DMS79 (cell line): ENCODE results near the gene S100A16.
"Not testable (repeated sequence)": the region's sequence is repeated elsewhere in the genome, so short reads cannot be mapped to it uniquely, and the experiment has no call there.

Source experiments
- DNase-seq: peaks from one replicate; lab custom pipeline; 2025; lab: John Stamatoyannopoulos, UW

Gene S100A16

DNA sequence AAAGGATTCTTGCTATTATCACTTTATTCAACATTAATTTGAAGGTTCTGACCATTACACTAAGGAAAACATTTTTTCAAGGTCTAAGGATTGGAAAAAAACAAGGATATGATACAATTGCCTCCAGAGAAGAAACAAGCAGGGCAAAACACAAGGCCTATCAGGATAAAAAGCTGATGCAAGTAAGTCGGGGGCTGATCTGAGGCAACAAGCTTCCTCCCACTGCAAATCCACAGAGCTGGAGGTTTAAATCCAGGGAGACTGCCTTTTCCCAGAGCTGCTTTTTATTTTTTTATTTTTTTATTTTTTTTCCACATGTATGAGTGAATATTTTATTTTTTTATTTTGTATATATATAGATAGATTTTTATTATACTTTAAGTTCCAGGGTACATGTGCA is 27.9 kb downstream of the S100A16 start:
- no peak for DNase-seq

DNA sequence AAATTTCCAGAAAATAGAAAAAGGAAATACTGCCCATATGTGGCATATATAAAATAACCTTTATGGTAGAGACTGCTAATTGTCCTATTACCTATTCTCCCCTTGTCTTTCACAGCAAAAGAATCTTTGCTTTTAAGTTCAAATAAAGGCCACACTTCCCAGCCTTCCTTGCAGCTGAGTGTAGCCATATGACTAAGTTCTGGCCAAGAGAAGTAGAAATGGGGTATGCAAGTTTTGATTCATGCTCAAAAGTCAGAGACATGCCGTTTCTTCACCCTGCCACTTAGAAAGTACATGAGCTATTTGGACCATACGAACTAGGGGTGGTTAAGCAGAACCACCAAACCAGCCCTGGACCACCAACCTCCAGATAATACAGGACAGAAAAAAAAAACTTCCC is 29.0 kb downstream of the S100A16 start:
- DNase-seq: no peak

GRCh38 chr1:153583514-153583913 is 29.4 kb downstream of the S100A16 start:
- DNase-seq: not testable (repeated sequence)

DNA sequence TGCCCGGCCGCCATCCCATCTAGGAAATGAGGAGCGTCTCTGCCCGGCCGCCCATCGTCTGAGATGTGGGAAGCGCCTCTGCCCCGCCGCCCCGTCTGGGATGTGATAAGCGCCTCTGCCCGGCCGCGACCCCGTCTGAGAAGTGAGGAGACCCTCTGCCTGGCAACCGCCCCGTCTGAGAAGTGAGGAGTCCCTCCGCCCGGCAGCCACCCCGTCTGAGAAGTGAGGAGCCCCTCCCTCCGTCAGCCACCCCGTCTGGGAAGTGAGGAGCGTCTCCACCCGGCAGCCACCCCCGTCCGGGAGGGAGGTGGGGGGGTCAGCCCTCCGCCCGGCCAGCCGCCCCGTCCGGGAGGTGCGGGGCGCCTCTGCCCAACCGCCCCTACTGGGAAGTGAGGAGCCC is 30.1 kb downstream of the S100A16 start:
- DNase-seq: not testable (repeated sequence)

- DNase-seq: no peak
Measured at GRCh38 chr1:153578936-153579335, 34.0 kb downstream of the S100A16 start.

GRCh38 chr1:153578490-153578889 is 34.4 kb downstream of the S100A16 start:
- no peak for DNase-seq

DNA sequence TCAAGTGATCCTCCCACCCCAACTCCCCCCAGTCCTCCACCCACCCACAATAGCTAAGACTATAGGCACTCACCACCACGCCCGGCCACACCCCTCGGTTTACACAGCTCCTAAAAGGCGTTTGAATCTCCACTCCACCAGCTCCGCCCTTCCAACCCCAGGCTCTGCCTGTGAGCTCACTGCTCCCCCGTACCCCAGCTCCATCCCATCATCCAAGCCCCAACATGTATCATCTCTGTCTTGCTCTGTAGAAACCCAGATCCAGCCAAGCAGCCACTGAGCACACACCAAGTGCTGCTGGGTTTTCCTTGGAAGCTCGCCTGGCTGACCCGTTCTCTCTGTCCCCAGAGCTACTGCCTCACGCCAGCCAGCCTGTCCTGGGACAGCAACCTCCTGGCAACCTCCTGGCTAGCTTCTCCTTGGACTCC is 35.3 kb downstream of the S100A16 start:
- no peak for DNase-seq

GRCh38 chr1:153577138-153577537 is 35.8 kb downstream of the S100A16 start:
- DNase-seq: no peak

- not testable (repeated sequence) for DNase-seq
Measured at GRCh38 chr1:153575497-153575896, 37.4 kb downstream of the S100A16 start.

DNA sequence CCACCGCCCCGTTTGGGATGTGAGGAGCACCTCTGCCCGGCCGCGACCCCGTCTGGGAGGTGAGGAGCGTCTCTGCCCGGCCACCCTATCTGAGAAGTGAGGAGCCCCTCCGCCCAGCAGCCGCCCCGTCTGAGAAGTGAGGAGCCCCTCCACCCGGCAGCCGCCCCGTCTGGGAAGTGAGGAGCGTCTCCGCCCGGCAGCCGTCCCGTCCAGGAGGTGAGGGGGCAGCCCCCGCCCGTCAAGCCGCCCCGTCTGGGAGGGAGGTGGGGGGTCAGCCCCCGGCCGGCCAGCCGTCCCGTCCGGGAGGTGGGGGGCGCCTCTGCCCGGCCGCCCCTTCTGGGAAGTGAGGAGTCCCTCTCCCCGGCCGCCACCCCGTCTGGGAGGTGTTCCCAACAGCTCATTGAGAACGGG is 37.9 kb downstream of the S100A16 start:
- not testable (repeated sequence) for DNase-seq

GRCh38 chr1:153573351-153573750 is 39.6 kb downstream of the S100A16 start:
- no peak for DNase-seq

GRCh38 chr1:153572569-153573015 is 40.3 kb downstream of the S100A16 start:
- DNase-seq: no peak

GRCh38 chr1:153571706-153572105 is 41.2 kb downstream of the S100A16 start:
- no peak for DNase-seq

- DNase-seq: no peak
Measured at GRCh38 chr1:153570874-153571273, 42.1 kb downstream of the S100A16 start.

GRCh38 chr1:153569465-153569864 is 43.5 kb downstream of the S100A16 start:
- no peak for DNase-seq

GRCh38 chr1:153568367-153569099 is 44.4 kb downstream of the S100A16 start:
- DNase-seq: peak; percentile 91

DNA sequence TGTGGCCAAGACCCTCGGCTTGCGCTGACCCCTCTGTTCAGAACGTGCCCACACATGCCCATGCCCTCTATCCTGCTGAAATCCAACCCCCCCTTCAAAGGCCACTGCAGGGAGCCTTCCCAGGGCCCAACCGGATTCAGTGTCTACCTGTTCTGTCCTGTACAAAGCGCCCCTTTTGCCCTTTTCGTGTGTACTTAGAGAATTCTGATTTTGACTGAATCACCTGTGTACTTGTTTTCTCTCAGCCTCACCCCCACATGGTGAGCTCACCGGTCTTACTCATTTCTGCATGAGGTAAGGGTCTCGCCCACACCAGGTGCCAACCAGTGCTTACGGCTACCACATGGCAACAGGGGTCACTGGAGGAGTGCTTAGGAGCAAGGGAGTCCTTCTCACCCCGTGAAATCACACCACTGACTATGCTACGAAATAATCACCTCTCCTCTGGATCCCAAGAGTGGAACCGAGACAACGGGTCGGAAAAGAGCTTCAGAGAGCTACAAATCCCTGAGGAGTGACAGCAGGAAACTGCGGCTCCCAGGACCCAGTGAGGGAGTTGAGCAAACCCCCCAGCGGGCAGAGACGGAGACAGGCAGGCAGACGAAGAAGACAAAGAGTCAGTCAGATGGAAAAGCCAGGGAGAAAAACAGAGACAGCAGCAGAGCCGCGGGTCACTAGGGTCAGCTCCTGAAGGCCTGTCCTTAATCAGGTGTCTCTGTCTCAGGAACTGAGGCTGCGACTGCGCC is 45.1 kb downstream of the S100A16 start:
- no peak for DNase-seq

DNA sequence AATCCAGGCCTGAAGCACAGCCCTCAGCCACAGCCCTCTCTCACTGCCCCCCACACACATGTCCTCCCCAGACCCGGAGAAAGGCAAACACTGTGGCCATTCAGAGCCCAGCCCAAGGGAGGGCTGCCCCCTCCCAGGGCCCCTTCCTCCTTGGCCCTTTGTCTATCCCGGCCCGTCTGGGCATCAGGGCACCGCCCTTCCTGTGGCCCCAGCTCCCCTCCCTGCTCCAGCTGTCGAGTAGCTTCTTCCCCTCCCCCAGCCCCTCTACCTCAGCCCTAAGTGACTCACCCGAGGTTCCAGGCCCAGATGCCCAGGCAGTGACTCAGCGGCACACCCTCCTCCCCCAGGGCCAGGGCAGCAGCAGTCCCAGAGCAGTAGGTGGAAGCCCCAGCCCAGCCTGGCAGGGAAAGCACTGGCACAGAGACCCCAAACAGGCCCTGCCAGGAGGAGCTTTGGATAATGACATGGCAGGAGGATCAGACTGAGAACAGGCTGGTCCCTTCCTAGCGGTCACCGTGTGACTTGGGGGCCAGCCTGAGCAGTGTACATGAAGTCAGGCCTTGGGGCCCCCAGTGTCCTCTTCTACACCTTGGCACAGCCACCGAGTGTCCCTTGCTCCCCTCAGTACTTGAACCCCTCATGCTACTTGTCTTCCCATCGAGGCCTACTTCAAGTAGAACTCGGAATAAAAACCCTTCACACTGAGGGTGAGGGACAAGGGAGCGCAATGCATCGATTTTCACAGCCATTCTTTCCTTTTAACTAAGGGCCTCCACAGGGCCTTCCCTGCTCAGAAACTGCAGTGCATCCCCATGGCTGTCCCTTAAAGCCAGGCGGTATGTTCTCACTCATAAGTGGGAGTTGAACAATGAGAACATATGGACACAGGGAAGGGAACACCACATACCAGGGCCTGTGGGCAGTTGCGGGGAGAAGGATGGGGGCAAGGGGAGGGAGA is 46.2 kb downstream of the S100A16 start:
- peak; percentile 84 for DNase-seq

DNA sequence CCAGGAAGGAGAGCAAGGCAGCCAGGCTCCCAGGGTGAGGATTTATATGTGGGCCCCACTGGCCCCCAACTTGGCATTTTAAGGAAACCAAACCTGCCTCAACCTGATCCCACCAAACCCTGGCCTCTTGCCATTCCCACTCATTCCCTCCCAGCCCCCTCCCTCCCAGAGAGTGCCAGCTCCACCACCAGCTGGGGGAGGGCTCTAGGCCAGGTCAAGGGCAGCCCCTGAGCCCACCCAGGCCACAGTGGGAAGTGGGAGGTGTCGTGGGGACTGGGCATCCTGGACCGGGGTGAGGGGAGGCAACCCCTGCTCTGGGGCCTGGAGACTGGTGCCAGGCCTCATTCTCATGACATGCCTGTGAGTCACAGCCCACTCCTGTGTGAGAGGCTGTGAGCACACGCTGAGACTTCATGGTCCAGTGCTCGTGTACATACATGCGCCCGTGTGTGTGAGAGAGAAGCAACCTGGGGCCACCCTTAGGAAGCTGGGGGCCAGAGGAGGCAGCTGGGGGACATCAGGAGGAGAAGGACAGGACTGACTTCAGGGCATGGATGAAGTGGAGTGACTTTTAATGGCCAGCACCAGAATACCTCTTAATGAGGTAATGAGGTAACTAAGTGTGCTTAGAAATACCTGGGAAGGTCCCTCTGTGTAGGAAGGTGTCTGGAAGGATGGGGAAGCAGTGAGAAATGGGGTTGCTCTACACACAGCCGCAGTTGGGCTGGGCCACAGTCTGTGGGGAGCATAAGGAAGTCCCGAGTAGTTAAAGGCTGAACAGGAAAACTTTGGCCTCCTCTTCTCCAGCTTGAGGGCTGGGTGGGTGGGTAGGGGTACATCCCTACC is 47.2 kb downstream of the S100A16 start, which contains the start of gene S100A2:
Gene S100A2 (minus strand): TSS at position 316 of the 846 bp plus-strand sequence. CDS start 1,967 bp downstream, outside the sequence.
- DNase-seq: peak; percentile 89

DNA sequence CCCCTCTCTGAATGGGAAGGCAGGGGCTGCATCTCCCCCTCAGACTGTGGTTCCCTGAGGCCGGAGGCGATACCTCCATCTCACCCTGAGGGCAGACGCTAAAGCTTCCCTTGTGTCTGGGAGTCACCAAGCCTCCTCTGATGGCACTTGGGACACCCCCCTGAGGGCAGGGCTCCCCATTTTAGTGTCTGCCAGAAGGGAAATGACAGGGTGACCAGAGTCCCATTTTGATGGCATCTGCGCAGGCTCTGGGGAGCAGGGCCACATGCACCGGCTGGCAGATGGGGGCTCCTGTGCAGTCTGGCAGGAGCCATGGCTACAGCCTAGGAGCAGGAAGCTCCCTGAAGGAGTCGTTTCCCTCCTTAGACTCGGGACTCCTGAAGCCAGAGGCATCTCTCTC is 48.9 kb downstream of the S100A16 start:
- DNase-seq: no peak

- DNase-seq: no peak
Measured at GRCh38 chr1:153563483-153563901, 49.4 kb downstream of the S100A16 start.
